GM12878 (cell line): ENCODE measurements around the gene RABL6. TPM values are rescaled to one million over a fixed set of nuclear protein-coding genes. Genes with fewer than 3 reads are reported as not detected.

Experiments used
- ATAC-seq: fragments of 200-7000 bp; cut with Tn5 transposase; 3 replicates; pipeline ENCODE4 v1.9.1; 2020; ENCODE audit warnings: mild to moderate bottlenecking, moderate library complexity
- BruUV-seq: library from RNA; stranded (reverse); fragments of 400-500 nt; replicated peaks from 2 replicates; lab custom pipeline; 2021; lab: Mats Ljungman, UMichigan
- CTCF ChIA-PET: fragments of 300-600 bp; sonication (Branson Sonifier 250); formaldehyde crosslinking; extraction: SDS; loops from one replicate; lab custom pipeline; 2021; ENCODE audit warnings: inconsistent platforms; lab: Yijun Ruan, JAX
- POLR2A ChIA-PET: fragments of 350-600 bp; formaldehyde crosslinking; extraction: SDS; loops from one replicate; lab custom pipeline; 2021; ENCODE audit warnings: inconsistent platforms; lab: Charles Lee
- RAD21 ChIA-PET: fragments of 300-600 bp; sonication (Branson Sonifier 250); formaldehyde crosslinking; loops from one replicate; lab custom pipeline; 2023; ENCODE audit warnings: antibody characterized with exemption; ENCODE audit not compliant: unreplicated experiment; lab: Charles Lee
- SMC1A ChIA-PET: fragments of 300-600 bp; sonication (Branson Sonifier 250); formaldehyde crosslinking; loops from one replicate; lab custom pipeline; 2023; ENCODE audit not compliant: unreplicated experiment, uncharacterized antibody; lab: Charles Lee
- DNase-seq: peaks from one replicate; pipeline ENCODE4 v3.0.0-alpha.2; 2011; ENCODE audit warnings: low read depth, low spot score
- FAIRE-seq: peaks from 3 replicates; lab custom pipeline; 2011; peaks lifted over from hg19 to GRCh38; lab: Jason Lieb, UNC
- H2AFZ ChIP-seq: 2 replicates; pipeline ENCODE4 v1.6.0; 2011; ENCODE audit warnings: low read depth, low read length, control low read depth; ENCODE audit not compliant: control insufficient read depth
- H3K27ac ChIP-seq: 2 replicates; pipeline ENCODE4 v1.5.1; 2011; ENCODE audit warnings: control low read depth; ENCODE audit not compliant: control insufficient read depth, insufficient read depth
- H3K27me3 ChIP-seq, 2 experiments: replicated peaks in 1 of 2; 2 replicates each; pipeline versions ENCODE4 v1.6.0 to v1.6.1; 2011; ENCODE audit warnings: low read length in 1 of 2; ENCODE audit not compliant: control insufficient read depth in 2 of 2, insufficient read depth in 2 of 2
- H3K36me3 ChIP-seq, 2 experiments: 2 replicates each; pipeline ENCODE4 v1.5.1; 2011; ENCODE audit warnings: low read length in 1 of 2; ENCODE audit not compliant: control insufficient read depth in 2 of 2, insufficient read depth in 2 of 2
- H3K4me1 ChIP-seq: 2 replicates; pipeline ENCODE4 v1.6.1; 2011; ENCODE audit warnings: mild to moderate bottlenecking, low read length, moderate library complexity, mixed read lengths; ENCODE audit not compliant: control insufficient read depth, insufficient read depth
- H3K4me2 ChIP-seq: 2 replicates; pipeline ENCODE4 v1.6.0; 2011; ENCODE audit warnings: control low read depth; ENCODE audit not compliant: control insufficient read depth, insufficient read depth
- H3K4me3 ChIP-seq: fragments of 200-600 bp; sonication (generic); 2 replicates; pipeline ENCODE4 v1.5.1; 2016
- H3K79me2 ChIP-seq: 2 replicates; pipeline ENCODE4 v1.6.0; 2011; ENCODE audit warnings: low read length; ENCODE audit not compliant: control insufficient read depth, insufficient read depth
- H3K9ac ChIP-seq: 2 replicates; pipeline ENCODE4 v1.8.0; 2011; ENCODE audit warnings: low read length, control low read depth, mixed read lengths; ENCODE audit not compliant: control insufficient read depth, insufficient read depth
- H3K9me3 ChIP-seq: replicated peaks from 3 replicates; pipeline ENCODE4 v1.5.1; 2011; ENCODE audit warnings: mild to moderate bottlenecking, low read length; ENCODE audit not compliant: control insufficient read depth, insufficient read depth
- H4K20me1 ChIP-seq: 2 replicates; pipeline ENCODE4 v1.6.0; 2011; ENCODE audit not compliant: control insufficient read depth, insufficient read depth
- BHLHE40 ChIP-seq, 2 experiments: fragments of 450-650 bp in 1 of 2; IDR thresholded peaks; 2 replicates each; pipeline ENCODE4 v1.6.1; 2011 to 2017; ENCODE audit warnings: low read depth in 2 of 2, borderline replicate concordance in 1 of 2, improper control_type of control experiment in 1 of 2, low read length in 1 of 2, mild to moderate bottlenecking in 1 of 2
- CUX1 ChIP-seq: IDR thresholded peaks from 2 replicates; pipeline ENCODE4 v1.6.1; 2012; ENCODE audit warnings: improper control_type of control experiment, low read depth, low read length; ENCODE audit not compliant: insufficient replicate concordance
- FOS ChIP-seq: IDR thresholded peaks from 3 replicates; pipeline ENCODE4 v1.6.1; 2011; ENCODE audit warnings: borderline replicate concordance; ENCODE audit not compliant: insufficient read length; ENCODE audit errors: extremely low read depth
- JUND ChIP-seq: IDR thresholded peaks from 2 replicates; pipeline ENCODE4 v1.6.1; 2012; ENCODE audit warnings: low read depth, mild to moderate bottlenecking, low read length, improper control_type of control experiment, moderate library complexity
- TCF12 ChIP-seq: IDR thresholded peaks from 2 replicates; pipeline ENCODE4 v1.6.1; 2011; ENCODE audit warnings: low read depth, mild to moderate bottlenecking, low read length
- TCF7 ChIP-seq: IDR thresholded peaks from 2 replicates; pipeline ENCODE4 v1.6.1; 2014; ENCODE audit warnings: antibody characterized with exemption, borderline replicate concordance
- WGBS: methylation state at CpG from one replicate; pipeline ENCODE4 v1.1.6; 2016; ENCODE audit warnings: low lambda C conversion rate; ENCODE audit not compliant: insufficient replicate concordance, insufficient coverage; ENCODE audit errors: missing lambda C conversion rate; 5-methylcytosine and 5-hydroxymethylcytosine counted together
- in situ Hi-C: fragments of 300-500 bp; cut with MboI; formaldehyde crosslinking; loops from 9 replicates; pipeline ENCODE4 v1.14.3; 2018; ENCODE audit warnings: mixed read lengths
- intact Hi-C: fragments of 100-400 bp; cut with micrococcal nuclease; formaldehyde crosslinking; loops from one replicate; pipeline ENCODE4 v1.14.2; 2022; ENCODE audit not compliant: unreplicated experiment
- polyA plus RNA-seq, 11 experiments: library from polyadenylated mRNA; depleted of rRNA in 4 of 11; unstranded in 6 of 11; stranded (reverse) in 5 of 11; fragments of >200 nt; fragmentation: Nextera tagmentation in 4 of 11; fragmentation: Illumina TruSeq in 1 of 11; extraction: Ambion mirVana in 4 of 11; extraction: Trizol in 1 of 11; gene quantifications; 1 replicate in 1 of 11; 2 replicates in 10 of 11; pipeline versions ENCODE4 v1.2.1 to v1.2.3, GENCODE V29; 2011 to 2016; ENCODE audit warnings: inconsistent platforms in 2 of 11, missing spikeins in 2 of 11, low read depth in 1 of 11
- total RNA-seq, 4 experiments: library from RNA; depleted of rRNA in 3 of 4; stranded (reverse); fragments of >200 nt in 3 of 4; fragmentation: Illumina TruSeq in 1 of 4; extraction: Trizol in 1 of 4; gene quantifications; 2 replicates each; pipeline versions ENCODE4 v1.2.1 to v1.2.3, GENCODE V29; 2013 to 2021
- TF ChIP-seq, protein P1 (sequence below): fragments of 450-650 bp; IDR thresholded peaks from 2 replicates; pipeline ENCODE4 v1.6.1; 2018; ENCODE audit warnings: mild to moderate bottlenecking, low read depth, moderate library complexity; ENCODE audit not compliant: partially characterized antibody

The RABL6 gene
- total and polyA plus RNA-seq, 10 of the 15 experiments (the other 5 are each of a cell fraction or from before 2014, with no cell fraction given) = 1.4 to 134 (median 42.7) TPM

GRCh38 chr9:136762221-136762691 is 45.5 kb upstream of the RABL6 start:
- in situ Hi-C loops (no loop called here), intact Hi-C loops (no loop called here)
- no peak for DNase-seq
- CTCF ChIA-PET = interaction anchor here (0.9 to 2.8 kb wide), 2 partner anchors 16 to 287 kb away, joined by 3 to 16 read pairs; no protein-coding TSS in a partner anchor
- H3K79me2 ChIP-seq = no peaks in the 10 kb centered on the region
- RAD21 ChIA-PET = no interaction called here
- SMC1A ChIA-PET = no interaction called here
- 74% methylated on average over 17 of the region's 17 CpGs for WGBS
- TF ChIP-seq BHLHE40 (IDR thresholded peaks at IDR 0.05; ENCODE audit: borderline replicate concordance in 1 of 2, low read depth in 2 of 2, low read length in 1 of 2) = no peak
- no peak for TF ChIP-seq CUX1
- no peak for TF ChIP-seq FOS
- no peak for TF ChIP-seq TCF7
- TF ChIP-seq, protein P1, sequence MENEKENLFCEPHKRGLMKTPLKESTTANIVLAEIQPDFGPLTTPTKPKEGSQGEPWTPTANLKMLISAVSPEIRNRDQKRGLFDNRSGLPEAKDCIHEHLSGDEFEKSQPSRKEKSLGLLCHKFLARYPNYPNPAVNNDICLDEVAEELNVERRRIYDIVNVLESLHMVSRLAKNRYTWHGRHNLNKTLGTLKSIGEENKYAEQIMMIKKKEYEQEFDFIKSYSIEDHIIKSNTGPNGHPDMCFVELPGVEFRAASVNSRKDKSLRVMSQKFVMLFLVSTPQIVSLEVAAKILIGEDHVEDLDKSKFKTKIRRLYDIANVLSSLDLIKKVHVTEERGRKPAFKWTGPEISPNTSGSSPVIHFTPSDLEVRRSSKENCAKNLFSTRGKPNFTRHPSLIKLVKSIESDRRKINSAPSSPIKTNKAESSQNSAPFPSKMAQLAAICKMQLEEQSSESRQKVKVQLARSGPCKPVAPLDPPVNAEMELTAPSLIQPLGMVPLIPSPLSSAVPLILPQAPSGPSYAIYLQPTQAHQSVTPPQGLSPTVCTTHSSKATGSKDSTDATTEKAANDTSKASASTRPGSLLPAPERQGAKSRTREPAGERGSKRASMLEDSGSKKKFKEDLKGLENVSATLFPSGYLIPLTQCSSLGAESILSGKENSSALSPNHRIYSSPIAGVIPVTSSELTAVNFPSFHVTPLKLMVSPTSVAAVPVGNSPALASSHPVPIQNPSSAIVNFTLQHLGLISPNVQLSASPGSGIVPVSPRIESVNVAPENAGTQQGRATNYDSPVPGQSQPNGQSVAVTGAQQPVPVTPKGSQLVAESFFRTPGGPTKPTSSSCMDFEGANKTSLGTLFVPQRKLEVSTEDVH = no peak
- no peak for TF ChIP-seq JUND
- TF ChIP-seq TCF12 = no peak
- no peak for FAIRE-seq
- no peaks in the 10 kb centered on the region for H4K20me1 ChIP-seq
- ATAC-seq = no peak
- H3K9me3 ChIP-seq = no peaks in the 10 kb centered on the region; the same call in 2 of the 3 replicates
- no peaks in the 10 kb centered on the region for H3K36me3 ChIP-seq
- no peak overlapping the region for H3K4me3 ChIP-seq
- H2AFZ ChIP-seq = no peak overlapping the region
- POLR2A ChIA-PET = interaction anchor here (1.4 kb wide), 1 partner anchor 16 kb away, joined by 3 read pairs; no protein-coding TSS in a partner anchor
- H3K4me1 ChIP-seq = peaks cover 16% of the 10 kb centered on the region
- no peaks in the 10 kb centered on the region for H3K27me3 ChIP-seq
- H3K4me2 ChIP-seq = no peak overlapping the region
- no TSS peak for BruUV-seq
- no peak overlapping the region for H3K9ac ChIP-seq
- H3K27ac ChIP-seq = no peak overlapping the region
